Hematopoietic multipotent progenitor cell treated with erythropoietin and hydrocortisone succinate and interleukin-3 and kit ligand, for 8 days (in vitro differentiated cells): ENCODE measurements around the gene FBXO42.
"Not testable (repeated sequence)": the region's sequence is repeated elsewhere in the genome, so short reads cannot be mapped to it uniquely, and the experiment has no call there.

Experiments used
- DNase-seq: peaks from one replicate; pipeline ENCODE4 v3.0.0-alpha.2; 2015

The FBXO42 gene

DNA sequence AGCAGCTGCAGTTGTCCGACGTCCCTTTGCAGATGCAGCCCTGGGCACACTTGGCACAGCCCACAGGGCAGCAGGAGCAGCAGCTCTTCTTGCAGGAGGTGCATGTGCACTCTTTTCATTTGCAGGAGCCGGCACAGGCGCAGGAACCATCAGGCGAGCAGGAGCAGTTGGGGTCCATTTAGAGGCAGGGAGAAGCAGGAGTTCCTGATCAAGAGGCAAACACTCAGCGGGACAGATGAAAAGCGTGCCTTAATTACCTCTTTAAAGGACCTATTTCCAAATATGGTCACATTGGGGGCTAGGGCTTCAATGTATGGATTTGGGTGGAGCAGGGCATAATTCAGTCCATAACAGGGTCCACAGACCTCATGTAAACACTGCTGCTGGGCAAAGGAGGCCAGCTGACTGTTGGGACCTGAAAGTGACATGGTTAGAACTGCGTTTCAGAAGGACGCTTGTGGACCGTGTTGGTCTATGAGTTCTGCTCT is 111.0 kb downstream of the FBXO42 start:
- DNase-seq, result no peak

DNA sequence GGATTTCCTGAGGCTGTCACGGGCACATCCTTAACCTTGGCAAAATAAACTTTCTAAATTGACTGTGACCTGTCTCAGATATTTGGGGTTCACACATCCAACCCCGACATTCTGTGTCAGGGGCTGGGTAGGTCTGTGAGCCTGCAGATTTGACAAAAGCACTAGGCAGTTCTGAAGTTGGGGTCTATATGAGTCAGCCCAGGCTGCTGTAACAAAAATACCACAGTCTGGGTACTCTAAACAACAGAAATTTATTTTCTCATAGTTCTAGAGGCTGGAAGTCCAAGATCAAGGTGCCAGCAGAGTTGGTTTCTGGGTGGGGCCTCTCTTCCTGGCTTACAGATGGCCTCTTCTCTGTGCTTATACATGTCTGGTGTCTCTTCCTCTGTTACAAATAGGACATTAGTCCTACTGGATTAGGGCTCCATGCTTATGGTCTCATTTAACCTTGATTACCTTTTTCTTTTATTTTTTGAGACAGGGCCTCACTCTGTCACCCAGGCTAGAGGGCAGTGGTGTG is 112.2 kb downstream of the FBXO42 start:
- DNase-seq, result no peak

DNA sequence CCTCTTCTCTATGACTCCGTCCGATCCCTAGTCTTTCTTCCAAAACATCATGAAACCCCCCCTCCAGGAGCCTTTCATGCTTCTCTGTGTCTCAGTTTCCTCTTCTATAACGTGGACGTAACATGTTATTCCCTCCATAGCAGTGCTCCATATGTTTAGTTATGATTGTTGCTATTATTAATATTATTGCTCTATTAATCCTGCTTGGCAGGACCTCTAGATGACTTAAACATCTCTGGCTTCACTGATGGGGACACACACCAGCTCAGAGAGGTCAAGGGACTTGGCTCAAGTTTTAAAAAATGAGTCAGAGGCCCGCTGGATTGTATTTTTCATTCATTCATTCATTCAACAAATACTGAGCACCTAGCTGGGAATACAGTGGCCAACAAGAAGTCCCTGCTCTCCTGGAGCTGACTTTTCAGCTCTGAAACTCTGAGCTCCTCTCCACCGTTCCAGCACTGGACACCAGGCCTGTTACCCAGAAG is 114.9 kb downstream of the FBXO42 start:
- no peak for DNase-seq

DNA sequence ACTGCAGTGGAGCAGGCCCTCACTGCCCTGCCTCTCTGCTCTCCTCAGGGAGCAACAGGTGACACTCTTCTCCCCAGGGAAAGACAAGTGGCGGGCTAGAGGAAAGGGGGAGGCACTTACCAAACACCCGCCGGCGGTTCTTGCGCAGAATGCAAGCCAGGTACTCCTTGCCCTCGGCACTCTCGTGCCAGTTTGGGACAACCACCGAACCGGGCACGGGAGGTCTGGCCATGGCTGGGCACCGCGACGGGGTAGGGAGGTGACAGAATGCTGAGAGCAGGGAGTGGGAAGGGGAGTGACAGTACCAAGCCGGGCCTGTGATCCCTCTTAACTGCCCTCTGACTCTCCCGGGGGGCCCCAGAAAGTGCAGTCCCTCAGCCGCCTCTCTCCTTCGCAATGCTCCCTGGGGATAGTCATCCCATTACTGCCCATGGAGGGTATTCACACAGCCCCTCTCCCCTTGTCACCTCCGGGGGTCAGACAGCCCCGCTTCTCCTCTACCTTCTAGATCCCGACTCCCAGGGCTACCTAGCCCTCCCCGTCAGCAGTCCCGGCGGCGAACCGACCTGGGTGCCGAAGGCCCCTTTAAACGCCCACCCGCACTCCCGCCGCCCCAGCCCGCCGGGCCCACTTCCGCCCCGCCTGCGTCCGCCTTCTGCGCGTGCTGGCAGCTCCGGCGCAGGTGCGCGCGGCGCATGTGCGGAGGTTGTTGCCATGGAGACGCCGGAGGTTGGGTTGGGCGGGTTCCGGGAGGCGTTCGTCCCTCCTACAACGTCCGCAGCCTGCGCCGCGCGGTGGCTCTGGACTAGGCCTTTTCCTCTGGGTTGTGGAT is 115.6 kb downstream of the FBXO42 start, which contains the start of gene CPLANE2:
Gene CPLANE2 (minus strand): TSS at position 673 of the 832 bp plus-strand sequence. CDS start 441 bp downstream, at position 232.
- peak; percentile 92 for DNase-seq

DNA sequence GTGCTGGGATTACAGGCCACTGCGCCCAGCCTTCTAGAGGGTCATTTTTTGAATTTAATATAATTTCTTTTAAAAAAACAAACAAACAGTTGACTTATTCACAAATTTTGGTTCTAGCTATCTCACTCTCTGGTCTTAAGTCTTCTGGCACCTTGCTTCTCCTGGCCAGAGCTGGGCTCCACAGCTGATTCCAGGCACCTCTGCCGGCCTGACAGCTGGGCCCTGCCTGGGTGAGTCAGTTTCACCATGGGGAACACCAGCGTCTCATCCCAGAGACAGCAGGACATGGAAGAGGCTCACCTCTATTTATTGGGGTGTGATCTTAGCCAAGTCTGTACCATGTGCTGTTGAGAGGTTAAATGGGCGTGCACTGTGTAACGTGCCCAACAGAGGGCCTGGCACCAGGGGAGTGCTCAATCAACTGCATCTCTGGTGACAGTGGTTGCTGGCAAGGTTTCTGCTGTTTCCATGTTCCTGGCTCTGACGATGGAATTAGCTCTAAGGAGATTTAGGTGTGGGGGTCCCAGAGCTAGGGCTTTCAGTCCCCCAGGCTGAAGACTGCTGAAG is 116.3 kb downstream of the FBXO42 start:
- DNase-seq, result peak; percentile 90

DNA sequence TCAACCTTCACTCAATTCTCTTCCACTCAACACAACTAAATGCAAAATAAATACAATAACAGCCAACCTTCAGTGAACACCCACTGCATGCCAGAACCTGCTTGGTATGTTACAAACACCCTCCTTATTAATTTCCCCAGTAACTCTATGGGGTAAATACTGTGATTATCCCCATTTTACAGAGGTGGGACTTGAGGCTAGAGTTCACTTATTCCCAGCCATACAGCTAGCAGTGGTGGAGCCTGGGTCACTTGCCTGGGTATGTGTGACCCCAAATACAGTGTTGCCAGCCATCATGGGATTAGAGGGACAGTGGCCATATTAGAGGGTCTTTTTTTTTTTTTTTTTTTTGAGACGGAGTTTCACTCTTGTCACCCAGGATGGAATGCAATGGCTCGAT is 116.9 kb downstream of the FBXO42 start:
- DNase-seq, result no peak

DNA sequence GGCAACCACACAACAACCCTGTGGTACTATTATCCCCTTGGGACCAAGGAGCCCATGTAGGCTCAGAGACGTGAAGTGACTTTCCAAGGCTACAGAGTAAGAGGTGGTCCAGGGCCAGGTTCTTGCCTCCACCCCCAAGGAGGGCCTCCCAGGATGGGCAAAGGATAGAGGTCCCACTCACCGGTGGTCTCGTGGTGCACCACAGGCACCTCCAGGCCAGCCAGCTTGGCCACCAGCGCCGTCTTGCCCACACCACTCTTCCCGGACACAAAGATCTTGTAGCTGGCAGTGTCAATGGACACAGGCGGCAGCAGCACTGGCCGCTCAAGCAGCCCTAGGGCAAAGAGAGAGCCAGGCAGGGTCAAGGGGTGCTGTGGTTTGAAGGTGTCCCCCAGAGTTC is 118.8 kb downstream of the FBXO42 start:
- no peak for DNase-seq

DNA sequence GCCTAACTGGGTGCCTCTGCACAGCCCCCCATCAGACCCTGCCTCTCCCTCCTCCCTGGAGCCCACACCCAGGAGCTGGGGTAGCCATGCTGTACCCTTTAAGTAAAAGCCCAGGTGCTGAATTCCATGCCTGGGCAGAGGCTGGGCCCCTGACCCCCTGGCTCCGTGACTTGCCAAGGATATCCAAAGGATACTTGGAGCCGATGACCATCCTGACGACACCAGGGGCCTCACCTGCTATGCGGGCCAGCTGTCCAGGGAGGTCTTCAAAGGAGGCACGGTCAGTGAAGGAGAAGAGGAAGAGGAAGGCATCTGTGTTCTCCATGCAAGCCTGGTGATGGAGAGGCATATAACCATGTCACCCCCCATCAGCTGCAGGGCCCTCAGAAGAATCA is 120.0 kb downstream of the FBXO42 start:
- no peak for DNase-seq

DNA sequence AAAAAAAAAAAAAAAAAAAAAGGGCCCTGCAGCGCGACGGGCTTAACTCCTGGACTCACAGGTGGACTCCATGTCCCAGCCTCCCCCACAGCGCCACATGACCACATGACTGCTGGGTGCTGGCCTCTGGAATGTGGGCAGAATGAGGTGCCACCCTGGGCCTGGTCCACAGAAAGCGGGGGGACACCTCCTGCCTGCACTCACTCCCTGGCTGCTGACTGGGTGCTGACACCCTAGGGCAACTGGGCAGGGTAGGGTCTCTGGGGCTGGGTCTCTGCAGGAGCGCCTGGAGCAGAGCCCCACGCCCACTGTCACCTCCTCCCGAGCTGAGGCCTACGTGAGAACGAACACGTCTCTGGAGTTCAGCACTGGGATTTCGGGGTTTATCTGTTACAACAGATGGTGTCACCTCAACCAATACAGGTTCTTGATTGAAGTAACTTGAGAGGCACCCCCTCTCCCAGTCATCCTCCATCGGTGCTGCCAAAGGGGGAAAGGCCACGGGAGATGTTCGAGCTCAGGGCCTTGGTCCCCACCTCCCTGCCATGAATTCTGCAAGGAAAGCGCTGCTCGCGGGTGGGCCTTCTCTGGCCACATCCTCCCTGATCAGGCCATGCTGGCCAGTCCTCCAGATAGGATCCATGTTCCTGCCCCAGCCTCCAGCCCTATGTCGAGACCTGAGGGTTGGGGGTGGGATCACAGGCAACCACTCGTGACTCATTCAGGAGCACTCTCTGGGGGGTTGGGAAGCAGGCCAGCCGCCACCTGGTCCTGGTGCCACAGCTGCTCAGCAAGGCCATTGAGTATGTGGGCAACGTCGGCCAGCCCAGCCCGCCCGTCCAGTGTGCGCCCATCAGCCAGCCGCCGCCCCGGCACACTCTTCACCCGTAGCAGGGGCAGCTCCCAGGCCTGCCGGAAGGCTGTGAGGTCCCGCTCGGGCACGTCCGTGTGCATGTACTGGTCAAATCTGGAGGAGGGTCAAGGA is 120.7 kb downstream of the FBXO42 start:
- DNase-seq, result peak; percentile 19

DNA sequence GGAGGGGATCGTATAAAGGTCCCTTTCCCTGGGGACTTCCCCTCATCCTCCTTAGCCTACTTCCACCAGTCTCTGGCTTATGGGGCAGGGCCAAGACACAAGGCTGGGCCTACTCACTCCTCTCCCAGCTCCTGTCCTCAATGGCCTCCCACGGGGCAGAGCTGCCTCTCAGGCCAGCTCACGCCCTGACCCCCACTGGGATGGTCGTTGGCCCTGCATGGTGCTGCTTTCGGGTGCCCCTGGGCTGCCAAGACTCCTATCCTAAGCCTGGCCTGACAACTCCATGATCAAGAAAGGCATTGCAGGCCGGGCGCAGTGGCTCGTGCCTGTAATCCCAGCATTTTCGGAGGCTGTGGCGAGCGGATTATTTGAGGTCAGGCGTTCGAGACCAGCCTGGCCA is 121.5 kb downstream of the FBXO42 start:
- no peak for DNase-seq

DNA sequence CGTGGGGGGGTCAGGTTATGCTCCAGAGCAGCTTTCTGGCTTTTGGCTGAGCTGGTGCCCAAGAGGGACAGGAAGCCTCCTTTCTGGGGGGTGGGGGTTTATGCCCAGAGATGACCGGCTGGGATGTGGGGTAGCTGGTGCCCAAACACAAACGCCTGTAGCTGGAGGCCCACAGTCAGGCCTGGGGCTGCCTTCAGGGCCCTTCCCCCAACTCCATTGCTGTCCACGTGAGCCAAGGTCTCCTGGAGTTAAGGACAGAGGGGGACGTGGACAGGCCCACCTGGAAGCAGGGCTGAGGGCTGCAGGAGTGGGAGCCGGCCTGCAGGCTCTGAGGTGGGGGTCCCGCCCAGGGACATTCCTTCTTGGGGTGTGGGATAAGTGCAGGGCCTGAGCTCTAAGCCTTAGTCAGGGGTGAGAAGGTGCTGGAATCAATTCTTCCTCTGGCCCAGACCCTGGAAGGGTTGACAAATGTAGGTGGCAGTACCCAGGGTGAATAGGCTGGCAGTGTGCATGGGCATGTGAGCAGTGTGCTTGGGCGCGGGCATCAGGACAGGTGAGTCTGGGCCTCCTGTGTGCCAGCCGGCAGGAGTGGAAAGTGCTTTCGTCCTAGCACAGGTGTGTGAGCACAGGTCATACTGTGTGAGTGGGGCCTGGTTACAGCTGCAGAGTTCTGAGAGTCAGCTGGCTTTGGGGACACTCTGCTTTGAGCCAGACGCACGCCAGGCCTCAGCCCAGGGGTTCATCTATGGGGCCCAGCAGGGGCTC is 122.1 kb downstream of the FBXO42 start:
- DNase-seq, result no peak

DNA sequence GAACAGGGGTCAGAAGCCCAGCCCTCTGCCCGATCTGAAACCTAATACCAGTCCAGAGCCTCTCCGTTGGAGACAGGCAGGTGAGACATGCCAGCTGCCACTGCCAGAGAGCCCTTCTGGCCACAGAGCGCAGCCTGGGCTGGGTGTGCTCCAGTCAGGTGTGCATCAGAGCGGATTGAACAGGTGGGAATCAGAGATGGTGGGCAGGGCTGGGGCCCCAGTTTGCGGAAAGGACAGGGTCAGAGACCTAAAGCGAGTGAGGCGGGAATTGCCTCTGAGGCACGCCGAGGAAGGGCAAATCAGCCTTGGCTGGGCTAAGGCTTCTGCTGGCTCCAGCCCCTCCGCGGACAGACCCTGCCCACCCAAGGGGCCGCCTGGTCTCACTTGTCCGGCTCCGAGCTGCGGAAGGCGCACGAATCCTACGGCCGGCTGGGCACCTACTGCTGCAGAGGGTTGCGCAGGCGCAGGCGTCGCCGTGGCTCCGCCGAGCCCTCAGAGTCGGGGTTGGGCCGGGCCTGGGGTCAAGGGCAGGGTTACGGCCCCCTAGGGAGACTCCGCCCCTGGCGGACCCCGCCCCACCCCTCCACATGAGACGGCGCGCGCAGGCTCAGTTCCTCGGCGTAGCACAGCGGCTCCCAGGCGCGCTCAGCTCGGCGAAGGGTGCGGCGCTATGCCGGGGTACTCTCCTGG is 125.6 kb downstream of the FBXO42 start:
- DNase-seq, result peak; percentile 49

DNA sequence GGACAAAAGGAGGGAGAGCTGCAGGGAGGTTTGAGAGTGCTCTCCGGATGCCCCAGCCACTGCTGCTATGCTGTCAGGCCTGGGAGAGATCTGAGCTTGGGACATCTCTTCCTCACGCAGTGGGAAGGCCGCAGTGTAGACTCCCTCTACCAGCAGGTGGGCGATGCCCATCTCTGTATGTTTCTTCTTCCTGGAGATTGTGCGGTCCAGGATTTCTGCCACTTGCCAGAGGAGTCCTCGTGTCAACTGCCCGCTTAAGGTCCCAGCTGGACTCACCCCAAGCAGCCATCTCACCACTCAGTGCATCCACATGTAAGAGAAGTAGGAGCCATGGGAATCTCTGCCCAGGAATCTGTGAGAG is 126.2 kb downstream of the FBXO42 start:
- no peak for DNase-seq

DNA sequence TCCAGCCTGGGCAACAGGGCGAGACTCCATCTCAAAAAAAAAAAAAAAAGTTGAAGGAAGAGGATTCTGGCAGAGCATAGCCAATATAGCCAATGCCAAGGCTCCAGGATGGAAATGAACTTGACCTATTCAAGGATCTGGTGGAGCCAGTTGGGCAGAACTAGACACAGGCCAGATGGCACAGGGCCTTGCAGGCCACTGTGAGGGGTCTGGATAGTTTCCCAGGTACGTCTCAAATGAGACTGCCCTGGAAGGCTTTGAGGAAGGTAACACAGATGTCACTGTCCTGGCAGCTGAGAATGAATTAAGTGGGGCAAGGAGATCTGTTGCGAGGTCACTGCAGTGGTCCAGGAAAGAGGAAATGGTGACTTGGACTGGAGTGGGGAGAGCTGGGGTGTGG is 127.8 kb downstream of the FBXO42 start:
- DNase-seq, result no peak

DNA sequence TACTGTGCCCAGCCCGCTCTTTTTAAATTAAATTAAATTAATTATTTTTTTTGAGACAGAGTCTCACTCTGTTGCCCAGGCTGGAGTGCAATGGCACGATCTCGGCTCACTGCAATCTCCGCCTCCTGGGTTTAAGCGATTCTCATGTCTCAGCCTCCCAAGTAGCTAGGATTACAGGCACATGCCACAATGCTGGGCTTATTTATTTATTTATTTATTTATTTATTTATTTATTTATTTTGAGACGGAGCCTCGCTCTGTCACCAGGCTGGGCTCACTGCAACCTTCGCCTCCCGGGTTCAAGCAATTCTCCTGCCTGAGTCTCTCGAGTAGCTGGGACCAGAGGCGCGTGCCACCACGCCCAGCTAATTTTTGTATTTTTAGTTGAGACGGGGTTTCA is 129.6 kb downstream of the FBXO42 start:
- DNase-seq, result not testable (repeated sequence)

DNA sequence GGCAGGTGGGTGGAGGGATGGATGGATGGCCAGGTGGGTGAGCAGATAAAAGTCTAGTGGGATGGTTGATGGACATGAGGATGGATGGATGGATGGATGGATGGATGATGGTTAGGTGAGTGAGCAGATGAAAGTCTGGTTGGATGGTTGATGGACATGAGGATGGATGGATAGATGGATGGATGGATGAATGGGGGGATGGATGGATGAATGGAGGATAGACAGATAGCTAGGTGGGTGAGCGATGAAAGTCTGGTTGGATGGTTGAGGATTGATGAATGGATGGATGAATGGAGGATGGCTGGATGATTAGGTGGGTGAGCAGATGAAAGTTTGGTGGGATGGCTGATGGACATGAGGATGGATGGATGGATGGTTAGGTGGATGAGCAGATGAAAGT is 130.8 kb downstream of the FBXO42 start:
- no peak for DNase-seq

DNA sequence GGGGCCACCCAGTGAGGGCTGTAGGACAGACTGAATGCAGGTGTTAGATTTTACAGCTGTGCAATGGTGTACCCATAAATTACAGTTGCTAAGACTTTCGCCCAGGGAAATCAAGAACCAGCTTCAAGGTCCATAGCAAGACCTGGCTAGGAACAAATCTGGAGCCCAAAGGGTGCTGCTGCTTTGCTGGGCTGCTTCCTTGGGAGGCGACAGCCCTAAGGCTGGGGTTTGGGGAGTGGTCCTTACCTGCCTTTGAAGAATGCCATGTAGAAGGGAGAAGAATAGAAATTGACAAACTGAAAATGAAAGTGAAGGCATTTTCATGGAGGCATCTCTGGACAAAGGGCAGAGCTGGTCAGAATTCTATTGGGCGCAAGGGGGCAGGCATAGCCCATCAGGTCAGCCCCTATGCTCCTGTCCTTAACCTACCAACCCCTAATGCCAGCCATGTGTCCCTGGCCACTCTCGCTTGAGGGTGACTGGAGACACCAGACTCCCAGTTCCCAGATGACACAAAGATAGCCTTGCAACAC is 132.2 kb downstream of the FBXO42 start:
- no peak for DNase-seq

DNA sequence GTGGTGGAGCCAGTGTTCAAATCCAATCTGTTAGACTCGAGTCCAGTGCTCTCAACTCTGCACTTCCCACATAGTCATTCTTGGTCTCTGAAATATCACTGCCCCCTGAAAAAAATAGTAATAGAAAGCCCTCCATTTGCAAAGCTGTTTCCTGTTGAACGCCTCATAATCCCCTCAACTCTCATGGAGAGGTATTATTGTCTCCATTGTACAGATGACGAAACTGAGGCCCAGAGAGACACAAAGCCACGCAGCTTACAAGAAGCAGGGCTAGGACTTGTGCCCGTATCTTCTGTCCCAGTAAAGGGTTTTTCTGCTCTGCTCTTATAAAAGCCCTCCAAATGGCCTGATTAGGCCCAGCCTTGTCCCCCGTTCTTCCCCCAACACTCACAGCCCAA is 133.6 kb downstream of the FBXO42 start:
- no peak for DNase-seq

DNA sequence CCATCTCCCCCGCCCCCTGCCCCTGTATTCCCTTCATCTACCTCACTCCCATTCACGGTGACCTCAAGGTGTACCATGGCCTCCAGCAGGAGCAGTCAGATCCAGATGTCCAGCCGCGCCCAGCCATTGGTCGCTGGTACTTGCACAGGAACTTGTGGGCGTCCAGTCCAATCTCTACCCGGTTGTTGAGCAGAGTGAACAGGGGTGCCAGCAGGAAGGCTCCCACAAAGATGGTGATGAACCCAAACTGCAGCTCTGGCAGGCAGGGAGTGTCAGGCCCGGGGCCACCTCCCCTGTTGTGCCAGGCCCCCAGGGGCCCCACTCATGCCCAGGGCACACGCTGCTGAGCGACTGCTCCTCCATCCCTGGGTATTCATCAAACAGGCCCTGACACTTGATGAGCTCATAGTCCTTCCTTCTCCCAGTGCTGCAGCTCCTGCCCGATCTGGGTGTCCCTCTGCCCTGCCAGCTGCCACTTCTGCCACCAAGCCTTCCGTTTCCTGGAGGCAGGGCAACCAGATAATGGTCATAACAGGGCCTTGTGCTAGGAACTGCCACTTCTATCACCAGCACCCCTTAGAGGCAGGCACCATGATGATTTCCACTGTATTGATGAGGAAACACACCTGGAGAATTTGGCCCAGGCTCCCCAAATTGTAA is 134.1 kb downstream of the FBXO42 start:
- no peak for DNase-seq

DNA sequence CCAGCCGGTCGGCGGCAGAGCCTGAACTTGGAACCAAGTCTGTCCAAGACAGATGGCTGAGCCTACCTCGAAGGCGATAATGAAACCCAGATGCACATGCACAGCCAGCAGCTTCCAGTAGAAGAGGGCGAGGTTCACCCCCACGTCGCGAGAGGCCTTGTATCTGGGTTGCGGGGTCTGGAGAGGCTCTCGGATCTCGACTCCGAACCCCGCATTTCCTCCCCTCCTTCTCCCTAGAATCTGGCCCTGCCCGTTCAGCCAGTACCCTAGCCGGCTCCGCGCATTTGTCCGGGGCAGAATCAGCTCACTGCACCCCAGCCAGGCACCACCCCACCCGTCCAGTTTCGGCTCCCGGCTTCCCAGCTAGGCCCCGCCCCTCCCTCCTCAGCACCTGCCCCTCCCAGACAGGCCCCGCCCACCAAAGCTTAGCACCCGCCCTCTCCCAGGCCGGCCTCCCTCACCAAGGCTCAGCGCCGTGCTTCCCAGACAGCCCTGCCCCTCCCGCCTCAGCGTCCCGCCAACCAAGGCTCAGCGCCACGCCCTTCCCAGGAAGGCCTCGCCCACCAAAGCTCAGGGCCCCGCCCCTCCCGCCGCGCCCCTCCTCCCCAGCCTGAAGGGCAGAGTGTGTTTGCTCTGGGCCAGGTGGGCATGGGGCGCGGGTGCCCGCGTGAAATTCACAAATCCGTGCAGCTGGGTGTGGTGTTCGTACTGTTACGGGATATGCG is 135.1 kb downstream of the FBXO42 start:
- DNase-seq, result peak; percentile 96
